Peyer's patch (tissue), 4 donors: Measurements from ENCODE around the gene SCN11A.

Experiments used
- CTCF ChIP-seq, 6 experiments: fragments of 450-650 bp in 4 of 6; fragments of 200-600 bp in 2 of 6; sonication (generic) in 1 of 6; IDR thresholded peaks; one replicate each; pipeline ENCODE4 v1.5.1; 2017 to 2019; ENCODE audit warnings: antibody characterized with exemption in 6 of 6, mild to moderate bottlenecking in 3 of 6, moderate library complexity in 1 of 6
- POLR2A ChIP-seq, 2 donors: fragments of 450-650 bp; IDR thresholded peaks; one replicate each; pipeline ENCODE4 v1.5.1; 2017; ENCODE audit warnings: antibody characterized with exemption in 2 of 2, mild to moderate bottlenecking in 2 of 2, moderate library complexity in 2 of 2

GRCh38 chr3:39029556-39029955, 22.2 kb downstream of the SCN11A start:
- no peak for TF ChIP-seq CTCF (IDR thresholded peaks at IDR 0.05)
- no peak for TF ChIP-seq POLR2A (IDR thresholded peaks at IDR 0.05)
